Measurements from ENCODE around the gene CCDC32.
"Not testable (repeated sequence)": the region's sequence is repeated elsewhere in the genome, so short reads cannot be mapped to it uniquely, and the experiment has no call there.

Gene CCDC32, protein sequence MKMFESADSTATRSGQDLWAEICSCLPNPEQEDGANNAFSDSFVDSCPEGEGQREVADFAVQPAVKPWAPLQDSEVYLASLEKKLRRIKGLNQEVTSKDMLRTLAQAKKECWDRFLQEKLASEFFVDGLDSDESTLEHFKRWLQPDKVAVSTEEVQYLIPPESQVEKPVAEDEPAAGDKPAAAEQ

DNA sequence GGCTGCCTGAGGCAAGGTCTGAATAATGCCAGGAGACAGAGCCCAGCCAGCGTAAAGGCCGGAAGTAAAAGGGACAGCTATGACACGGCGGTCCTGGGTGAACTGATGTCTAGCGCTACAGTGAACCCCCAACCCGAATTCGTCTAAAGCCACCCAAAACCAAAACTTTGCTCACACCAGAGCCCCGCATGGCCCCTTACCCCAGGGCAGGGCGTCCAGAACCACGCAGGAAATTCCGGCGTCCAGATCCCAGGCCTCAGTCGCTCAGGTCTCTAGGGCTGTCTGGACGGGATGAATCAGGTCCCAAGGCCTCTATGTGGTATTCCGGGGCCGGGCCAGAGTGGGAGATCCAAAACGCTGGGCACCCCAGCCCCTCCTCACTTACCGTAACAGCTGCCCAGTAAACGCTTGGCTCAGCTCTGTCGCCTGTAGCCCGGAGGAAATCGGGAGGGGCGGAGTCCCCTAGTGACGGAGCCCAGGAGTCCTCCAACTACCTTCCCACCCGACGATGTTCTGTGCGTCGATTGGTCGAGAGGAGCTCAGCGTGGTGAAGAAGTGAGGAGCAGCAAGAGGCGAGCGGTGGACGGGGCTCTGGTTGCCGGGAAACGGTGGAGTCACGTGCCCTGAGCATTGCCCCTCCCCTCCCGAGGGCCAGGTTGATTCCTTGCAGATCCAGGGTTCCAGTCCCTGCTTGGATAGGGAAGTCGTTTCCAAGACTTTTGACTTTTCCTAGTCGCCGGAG is at the start of gene CCDC32:
CCDC32 (minus strand) TSS at position 452 of the 742 bp plus-strand sequence. CDS start 2,027 bp downstream, outside the sequence.
- DNase-seq (ENCODE audit: low read depth) = peak; percentile 90

DNA sequence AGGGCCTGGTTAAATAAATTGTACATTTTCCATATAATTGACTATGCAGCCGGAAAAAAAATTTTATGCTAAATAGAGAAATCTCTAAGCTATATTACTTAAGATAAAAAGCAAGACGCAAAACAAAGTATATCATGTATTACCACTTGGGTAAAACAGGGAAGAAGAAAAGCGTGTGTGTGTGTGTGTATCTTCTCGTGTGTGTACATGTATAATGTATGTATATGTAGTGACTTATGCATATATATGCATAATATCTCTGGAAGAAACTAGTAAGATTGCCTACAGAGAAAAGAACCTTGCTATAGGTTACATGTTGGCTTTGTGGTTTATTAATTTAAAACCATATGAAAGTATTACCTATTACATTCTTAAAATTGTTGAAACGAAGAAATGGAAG is 48.2 kb upstream of the CCDC32 start:
- DNase-seq (ENCODE audit: low read depth) = no peak

DNA sequence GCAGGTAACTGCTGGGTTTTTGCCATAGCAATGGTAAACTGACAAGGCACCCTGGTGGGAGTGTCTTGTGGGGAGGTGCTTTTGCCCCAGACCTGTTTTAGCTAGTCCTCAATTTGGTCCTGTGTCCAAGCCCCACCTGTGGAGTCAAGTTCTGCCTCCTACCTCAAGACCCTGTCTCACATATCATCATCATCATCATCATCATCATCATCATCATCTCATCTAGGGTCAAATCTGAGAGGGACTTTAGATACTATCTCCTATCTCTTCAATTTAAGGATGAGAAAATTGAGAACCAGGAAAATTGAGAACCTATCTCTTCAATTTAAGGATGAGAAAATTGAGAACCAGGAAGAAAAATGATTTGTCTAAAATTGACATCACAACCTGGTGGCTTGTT is 39.1 kb upstream of the CCDC32 start:
- no peak for DNase-seq (ENCODE audit: low read depth)

DNA sequence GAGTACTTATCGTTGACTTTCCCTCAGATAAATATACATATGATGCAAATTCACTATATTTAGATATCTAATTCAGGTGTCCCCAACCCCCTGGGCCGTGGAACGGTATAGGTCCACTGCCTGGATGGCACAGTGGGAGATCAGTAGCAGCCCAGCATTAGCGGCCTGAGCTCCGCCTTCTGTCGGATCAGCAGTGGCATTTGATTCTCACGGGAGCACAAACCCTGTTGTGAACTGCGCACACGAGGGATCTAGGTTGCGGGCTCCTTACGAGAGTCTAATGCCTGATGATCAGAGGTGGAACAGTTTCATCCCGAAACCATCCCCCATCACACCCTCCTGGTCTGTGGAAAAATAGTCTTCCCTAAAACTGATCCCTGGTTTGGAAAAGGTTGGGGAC is 36.1 kb upstream of the CCDC32 start:
- no peak for DNase-seq (ENCODE audit: low read depth)

DNA sequence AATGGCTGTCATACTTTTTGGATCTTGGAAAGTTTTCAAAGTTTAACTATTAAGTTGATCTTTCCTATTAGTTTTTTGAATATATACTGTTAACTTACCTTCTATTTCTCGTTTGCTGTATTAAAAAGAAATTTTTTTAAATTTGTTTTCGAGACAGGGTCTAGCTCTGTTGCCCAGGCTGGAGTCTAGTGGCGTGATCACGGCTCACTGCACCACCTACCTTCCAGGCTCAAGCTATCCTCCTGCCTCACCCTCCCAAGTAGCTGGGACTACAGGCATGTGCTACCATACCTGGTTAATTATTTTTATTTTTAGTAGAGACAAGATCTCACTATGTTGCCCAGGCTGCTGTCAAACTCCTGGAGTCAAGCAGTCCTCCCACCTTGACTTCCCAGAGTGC is 33.8 kb upstream of the CCDC32 start:
- no peak for DNase-seq (ENCODE audit: low read depth)

DNA sequence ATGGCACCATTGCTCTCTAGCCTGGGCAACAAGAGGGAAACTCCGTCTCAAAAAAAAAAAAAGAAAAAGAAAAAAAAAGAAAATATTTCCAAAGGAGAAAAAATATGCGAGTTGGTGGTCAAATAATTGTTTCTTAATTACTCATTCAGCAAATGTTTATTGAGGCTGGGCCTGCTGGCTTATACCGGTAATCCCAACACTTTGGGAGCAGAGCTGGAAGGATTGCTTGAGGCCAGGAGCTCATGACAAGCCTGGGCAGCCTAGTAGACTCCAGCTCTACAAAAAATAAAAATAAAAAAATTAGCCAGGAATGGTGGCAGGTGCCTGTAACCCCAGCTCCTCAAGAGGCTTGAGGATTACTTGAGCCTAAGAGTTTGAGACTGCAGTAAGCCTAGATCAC is 33.3 kb upstream of the CCDC32 start:
- DNase-seq (ENCODE audit: low read depth) = no peak

DNA sequence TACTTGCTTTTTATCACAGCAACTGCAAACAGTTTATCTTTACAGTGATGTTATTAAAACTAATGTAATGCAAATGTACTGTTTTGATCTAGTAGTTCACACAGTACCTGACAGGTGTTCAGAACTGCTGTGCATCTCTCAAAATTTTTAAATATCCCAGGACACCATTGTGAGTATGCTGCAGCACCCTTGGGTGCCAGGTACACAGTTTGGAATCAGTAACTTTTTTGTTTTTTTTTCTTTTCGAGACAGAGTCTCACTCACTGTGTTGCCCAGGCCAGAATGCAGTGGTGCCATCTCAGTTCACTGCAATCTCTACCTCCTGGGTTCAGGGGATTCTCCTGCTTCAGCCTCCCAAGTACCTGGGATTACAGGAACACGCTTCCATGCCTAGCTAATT is 32.2 kb upstream of the CCDC32 start:
- DNase-seq (ENCODE audit: low read depth) = no peak

DNA sequence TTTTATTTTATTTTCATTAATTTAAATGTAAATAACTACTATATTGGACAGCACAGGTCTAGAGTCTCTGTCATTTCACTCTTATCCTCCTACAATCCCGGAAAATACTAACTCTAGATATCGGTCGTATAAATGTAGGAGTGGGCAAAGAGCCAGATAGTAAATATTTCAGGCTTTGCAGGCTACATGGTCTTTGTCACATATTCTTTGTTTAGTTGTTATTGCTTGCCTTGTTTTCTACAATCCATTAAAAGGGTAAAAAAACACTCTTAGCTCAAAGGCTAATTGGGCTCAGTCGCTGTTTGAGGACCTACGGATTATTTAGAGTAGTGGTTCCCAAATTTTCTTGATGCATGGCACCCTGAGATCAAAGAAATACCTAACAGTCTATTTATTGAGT is 30.9 kb upstream of the CCDC32 start:
- DNase-seq (ENCODE audit: low read depth) = no peak

DNA sequence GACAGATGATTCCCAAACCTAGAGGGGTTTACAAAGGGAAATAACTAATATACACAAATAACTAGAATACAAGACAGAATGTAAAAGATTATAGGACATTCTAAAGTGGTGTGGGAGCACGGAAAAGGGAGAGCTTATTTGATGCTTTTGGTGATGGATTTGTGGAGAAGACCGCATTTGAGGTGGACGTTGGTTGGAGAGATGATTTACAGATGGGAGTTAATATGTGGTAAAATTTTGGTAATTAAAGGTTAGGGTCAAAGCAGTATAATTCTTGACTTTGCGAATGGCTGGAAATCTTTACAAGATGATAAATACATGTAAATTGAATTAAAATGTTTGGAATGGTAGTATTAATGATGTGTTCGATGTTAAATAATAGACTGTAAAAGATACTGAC is 30.4 kb upstream of the CCDC32 start:
- no peak for DNase-seq (ENCODE audit: low read depth)

DNA sequence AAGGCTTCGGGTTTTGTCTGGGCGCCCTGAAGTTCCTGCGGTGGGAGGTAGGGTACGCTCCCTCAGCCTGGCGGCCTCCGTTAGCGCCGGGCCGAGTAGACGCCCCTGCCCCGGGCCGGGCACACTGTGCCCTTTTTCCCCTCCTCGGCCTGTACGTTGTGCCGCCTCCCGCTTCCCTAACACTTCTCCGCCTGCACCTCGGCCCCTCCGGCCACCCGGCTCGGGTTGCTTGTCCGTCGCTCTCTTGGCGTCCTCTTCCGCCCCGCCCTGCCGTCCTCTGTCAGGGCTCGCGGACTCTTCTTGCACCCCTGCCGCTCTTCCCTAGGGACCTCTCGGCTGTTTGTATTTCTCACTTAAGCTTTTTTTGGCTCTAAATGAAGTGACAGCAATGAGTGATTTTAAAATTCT is 29.6 kb upstream of the CCDC32 start:
- DNase-seq (ENCODE audit: low read depth) = no peak

DNA sequence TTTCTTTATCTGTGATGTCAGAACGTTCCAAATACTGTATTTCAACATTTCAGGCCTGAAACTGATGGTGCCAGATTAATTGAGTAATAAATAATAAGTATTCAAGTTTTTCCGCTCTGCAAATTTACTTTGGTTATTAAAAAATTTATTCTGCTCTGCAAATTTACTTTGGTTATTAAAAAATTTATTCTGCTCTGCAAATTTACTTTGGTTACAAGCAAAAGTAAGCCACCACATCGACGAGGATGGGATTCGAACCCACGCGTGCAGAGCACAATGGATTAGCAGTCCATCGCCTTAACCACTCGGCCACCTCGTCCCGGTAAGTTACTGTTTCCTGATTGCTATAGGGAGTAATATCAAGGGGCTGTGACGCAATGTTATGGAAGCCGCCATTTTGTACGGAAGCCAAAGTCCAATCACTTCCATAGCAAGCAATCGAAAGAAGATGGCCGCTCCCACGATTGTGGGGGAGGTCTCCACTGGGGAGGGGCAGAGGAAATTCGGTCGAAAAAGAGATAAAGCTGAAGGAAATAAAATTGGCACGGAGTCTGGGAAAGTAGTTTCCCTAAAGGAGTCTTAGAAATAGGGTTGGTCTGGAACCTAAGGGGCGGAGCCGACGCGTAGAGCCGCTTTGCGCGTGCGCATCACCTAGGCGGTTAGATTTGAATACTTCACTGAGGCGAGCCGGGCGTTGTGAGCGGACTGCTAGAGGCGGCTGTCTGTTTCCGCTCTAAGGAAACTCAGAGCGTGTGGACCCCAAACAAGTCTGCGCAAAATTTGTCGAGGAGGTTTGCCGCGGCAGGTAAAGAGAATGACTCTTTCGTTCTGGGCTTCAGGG is 29.0 kb upstream of the CCDC32 start, which contains the start of gene KNL1:
KNL1 (plus strand) TSS at position 662 of the 841 bp plus-strand sequence. CDS start 8,683 bp downstream, outside the sequence.
- DNase-seq (ENCODE audit: low read depth) = peak; percentile 87

DNA sequence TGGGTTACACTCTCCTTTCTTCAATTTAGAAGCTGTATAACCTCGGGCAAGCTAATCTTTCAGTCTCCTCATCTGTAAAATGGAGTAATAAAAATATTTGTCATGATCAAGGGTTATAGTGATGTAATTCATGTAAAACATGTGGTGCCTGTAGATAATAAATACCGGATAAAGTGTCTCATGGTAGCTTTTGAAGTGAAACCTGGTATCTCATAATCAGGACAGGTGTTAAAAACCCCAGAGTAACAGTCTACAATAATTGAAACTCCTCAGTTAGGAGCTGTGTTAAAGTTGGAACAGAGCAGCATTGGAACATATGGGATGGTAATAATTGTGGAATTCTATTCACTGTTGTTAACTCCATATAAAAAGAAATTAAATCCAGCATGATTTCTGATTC is 28.3 kb upstream of the CCDC32 start:
- DNase-seq (ENCODE audit: low read depth) = no peak

DNA sequence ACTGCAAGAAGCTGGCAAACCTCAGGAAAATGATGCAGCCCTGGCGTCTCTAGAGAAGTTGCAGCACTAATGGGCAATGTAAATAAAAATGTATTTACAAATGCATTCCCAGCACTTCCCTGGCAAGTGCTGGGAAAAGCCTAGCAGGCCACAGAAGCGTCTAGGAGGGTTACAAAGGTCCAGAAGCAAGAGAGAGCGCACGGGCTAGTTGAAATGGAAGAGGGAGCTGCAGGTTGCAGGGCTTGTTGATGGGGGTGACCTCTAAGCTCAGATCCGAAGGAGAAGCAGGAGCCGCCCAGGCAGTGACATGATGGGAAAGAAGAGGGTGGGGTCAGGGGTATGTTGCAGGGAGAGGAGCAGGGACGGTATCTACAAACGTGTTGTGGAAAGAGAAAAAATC is 26.5 kb upstream of the CCDC32 start:
- DNase-seq (ENCODE audit: low read depth) = no peak

DNA sequence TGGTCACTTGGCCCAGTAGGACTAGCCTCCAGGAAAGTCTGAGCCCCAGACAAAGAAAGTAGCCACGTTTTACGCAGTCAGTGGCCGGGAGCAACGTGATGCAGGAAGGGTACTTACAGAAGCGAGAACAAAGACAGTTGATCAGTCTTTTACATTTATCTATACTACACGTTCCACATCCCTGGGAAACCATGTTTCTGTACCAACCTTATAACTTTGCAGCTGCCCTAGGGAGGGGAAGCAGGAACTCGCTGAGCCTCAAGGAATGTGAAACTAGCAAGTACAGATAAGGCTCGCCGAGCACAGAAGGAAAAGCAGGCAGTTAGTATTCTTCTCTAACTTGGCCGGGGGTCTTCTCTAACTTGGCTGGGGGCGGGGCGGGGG is 25.8 kb upstream of the CCDC32 start:
- no peak for DNase-seq (ENCODE audit: low read depth)

DNA sequence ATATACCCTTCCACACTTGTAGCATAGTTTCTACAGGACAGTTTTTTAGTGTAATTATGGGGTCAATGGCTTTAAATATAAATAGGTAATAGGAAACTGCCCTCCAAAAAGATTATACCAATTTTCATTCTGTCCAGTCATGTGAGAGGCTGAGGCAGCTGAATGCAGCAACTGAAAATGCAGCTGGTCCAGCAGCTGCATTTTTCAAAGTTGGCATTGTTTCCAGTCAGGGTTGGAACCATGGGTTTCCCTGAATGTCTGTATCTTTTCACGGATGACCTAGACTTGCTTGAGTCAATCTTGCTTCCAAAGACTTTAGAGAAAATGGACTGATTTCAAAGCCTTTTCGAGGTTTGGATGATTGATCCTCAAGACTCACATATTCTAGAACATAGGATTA is 19.3 kb upstream of the CCDC32 start:
- DNase-seq (ENCODE audit: low read depth) = no peak

DNA sequence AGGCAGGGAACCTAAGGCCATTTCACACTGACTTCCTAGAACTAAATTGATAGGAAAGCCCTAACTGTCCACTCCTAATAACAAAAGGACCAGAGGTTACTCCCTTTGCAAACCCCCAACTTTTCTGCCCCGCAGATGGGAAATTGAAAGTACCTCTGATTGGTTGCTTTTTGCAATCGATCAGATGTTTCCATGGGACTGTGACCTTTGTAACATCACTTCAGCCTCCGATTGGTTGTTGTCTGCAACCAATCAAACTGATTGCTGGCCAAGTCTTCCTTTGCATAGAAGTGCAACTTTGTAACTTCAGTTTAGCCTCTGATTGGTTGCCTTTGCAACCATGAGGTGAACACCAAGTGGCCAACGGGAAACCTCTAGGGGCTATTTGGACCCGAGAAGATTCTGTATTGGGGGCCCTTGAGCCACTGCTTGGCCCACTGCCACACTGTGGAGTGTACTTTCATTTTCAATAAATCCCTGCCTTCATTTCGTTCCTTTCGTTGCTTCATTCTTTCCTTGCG is 17.9 kb upstream of the CCDC32 start:
- DNase-seq (ENCODE audit: low read depth) = no peak

DNA sequence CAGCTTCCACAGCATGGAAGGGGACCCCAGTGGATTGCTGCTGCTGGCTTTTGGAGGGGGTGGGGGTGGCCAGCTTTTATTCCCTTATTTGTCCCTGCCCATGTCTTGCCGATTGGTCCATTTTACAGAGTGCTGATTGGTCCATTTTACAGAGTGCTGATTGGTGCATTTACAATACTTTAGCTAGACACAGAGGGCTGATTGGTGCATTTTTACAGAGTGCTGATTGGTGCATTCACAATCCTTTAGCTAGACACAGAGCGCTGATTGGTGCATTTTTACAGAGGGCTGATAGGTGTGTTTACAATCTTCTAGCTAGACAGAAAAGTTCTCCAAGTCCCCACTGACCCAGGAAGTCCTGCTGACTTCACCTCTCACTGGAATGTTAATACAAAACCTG is 17.0 kb upstream of the CCDC32 start:
- DNase-seq (ENCODE audit: low read depth) = not testable (repeated sequence)

DNA sequence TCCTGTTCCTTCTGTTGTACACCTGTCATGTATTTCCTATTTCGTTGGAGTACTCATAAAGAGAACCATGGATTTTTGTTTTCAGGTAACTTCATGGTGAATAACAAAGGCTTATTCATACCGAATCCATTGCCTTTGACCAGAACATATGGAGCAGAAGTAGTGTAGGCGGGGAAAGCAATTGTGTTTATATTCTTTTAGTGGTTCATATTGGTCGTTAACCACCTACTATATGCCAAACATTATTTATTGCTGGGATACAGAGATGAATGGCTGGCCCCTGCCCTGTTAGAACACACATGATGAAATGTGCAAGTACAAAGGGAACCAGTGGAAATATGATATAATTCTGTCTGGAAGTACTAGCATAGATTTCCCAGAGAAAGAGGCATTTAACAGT is 14.1 kb upstream of the CCDC32 start:
- DNase-seq (ENCODE audit: low read depth) = no peak

DNA sequence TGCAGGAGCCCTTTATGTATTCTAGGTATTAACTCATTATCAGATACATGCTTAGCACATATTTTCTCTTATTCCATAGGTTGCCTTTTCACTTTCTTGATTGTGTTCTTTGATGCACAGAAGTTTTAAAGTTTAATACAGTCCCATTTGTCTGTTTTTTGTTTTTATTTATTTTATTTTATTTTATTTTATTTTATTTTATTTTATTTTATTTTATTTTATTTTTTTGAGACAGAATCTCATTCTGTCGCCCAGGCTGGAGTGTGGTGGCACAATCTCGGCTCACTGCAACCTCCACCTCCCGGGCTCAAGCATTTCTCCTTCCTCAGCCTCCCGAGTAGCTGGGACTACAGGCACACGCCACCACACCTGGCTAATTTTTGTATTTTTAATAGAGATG is 12.1 kb upstream of the CCDC32 start:
- not testable (repeated sequence) for DNase-seq (ENCODE audit: low read depth)

DNA sequence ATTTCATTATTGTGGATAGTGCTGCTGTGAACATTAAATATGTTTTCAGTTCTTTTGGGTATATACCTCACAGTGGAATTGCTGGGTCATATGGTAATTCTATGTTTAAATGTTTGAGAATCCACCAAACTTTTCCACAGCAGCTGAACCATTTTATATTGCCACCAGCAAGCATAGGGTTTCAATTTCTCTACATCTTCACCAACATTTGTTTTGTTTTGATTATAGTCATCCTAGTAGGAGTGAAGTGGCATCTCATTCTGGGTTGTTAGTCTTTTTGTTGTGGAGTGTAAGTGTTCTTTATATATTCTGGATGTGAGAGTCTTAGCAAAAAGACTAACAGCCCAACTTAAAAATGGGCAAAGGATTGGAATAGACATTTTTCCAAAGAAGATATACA is 10.3 kb upstream of the CCDC32 start:
- no peak for DNase-seq (ENCODE audit: low read depth)

DNA sequence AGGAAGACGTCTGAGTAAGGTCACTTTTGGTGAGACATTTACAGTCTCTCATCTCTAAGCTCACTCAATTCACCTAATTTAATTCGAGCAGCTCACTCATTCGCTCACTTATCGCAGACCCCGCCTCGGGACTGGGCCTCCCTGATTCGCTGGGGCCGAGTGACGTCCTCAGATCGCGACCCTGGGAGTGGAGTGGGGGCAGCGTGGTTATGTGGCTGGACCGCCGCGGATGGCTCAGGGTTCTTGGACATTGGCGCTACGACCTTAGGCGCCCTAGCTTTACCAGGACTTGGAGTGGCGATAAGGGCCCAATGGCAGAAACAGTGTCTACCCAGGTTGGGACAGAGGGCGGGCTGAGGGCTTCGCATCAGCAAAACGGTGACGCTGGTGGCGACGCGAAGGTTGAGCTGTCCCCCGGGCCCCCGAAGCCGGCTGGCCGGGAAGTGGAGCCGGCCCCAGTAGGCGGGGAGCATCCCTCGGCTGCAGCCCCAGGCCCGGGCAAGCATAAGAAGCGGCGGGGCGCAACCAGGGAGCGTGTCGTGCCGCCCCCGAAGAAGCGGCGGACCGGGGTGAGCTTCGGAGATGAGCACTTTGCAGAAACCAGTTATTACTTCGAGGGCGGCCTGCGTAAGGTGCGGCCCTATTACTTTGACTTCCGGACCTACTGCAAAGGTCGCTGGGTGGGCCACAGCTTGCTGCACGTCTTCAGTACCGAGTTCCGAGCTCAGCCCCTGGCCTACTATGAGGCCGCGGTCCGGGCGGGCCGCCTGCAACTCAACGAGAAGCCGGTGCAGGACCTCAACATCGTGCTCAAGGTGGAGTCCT is 4.5 kb upstream of the CCDC32 start, which contains the start of gene RPUSD2:
RPUSD2 (plus strand) TSS at position 171 of the 825 bp plus-strand sequence; CDS start at position 210, 39 bp downstream.
- DNase-seq (ENCODE audit: low read depth) = peak; percentile 90

DNA sequence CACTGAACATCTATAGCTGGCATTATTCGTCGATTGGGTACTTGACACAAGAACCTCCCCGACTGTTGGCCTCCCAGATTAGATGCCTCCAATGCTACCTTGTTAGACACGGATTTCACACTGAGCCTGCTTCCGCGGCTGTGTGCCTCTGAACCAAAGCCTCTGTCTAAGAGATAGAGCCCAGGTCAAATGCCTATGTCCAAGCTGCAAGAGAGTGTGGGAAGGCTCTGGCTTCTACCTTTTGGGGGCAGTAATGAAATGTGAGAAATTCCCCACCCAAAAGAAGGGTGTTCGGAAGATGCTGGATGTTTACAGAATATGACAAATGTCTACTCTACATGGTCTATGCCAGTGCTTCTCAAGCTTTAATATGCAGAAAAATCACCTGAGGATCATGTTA is 2.3 kb upstream of the CCDC32 start:
- no peak for DNase-seq (ENCODE audit: low read depth)

All from activated T-cell treated with anti-CD3 and anti-CD28 coated beads for 48 hours (primary cell).